Measurements from ENCODE around the gene MECR.
"Not testable (repeated sequence)": the region's sequence is repeated elsewhere in the genome, so short reads cannot be mapped to it uniquely, and the experiment has no call there.

Gene MECR

GRCh38 chr1:29222260-29222659, 8.5 kb downstream of the MECR start:
- peaks cover 11 to 18% of the 10 kb centered on the region in 2 donors for H3K36me3 ChIP-seq (ENCODE audit: control insufficient read depth in 2 of 2, insufficient read depth in 2 of 2, low read length in 2 of 2)
- H3K4me3 ChIP-seq (ENCODE audit: low read length in 2 of 2); H3K9me3 ChIP-seq (ENCODE audit: control insufficient read depth in 2 of 2, low read length in 2 of 2); H3K9ac ChIP-seq (ENCODE audit: low read length in 2 of 2); H3K27me3 ChIP-seq (ENCODE audit: control insufficient read depth in 1 of 2, insufficient read depth in 2 of 2, low read length in 2 of 2); H3K27ac ChIP-seq (ENCODE audit: low read length); H3K4me1 ChIP-seq (ENCODE audit: control insufficient read depth, insufficient read depth, low read length): not testable (repeated sequence)

DNA sequence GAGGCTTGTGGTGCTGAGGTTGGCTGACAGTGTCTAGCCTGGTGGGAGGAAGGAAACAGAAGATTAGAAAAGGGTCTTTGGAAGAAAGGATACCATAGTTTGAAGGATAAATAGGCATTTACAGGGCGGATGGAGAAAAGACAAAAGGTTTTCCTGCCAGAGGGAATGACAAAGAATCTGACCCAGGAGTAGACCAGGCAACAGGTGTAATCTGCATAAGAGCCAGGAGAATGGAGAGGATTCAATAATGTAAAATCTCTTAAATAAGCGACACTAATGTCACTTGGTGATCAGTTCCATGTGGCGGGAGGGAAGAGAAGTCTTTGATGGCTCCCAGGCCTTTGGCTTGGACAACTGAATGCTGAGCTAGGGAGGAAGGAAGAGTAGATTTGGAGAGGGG, 9.4 kb downstream of the MECR start:
- Histone ChIP-seq H3K27ac (ENCODE audit: low read length) (no peak overlapping the region), H3K9me3 (ENCODE audit: control insufficient read depth in 2 of 2, low read length in 2 of 2) (no peaks in the 10 kb centered on the region), H3K4me3 (ENCODE audit: low read length in 2 of 2) (no peak overlapping the region), H3K36me3 (ENCODE audit: control insufficient read depth in 2 of 2, insufficient read depth in 2 of 2, low read length in 2 of 2) (peaks cover 13 to 19% of the 10 kb centered on the region in 2 donors), H3K9ac (ENCODE audit: low read length in 2 of 2) (no peak overlapping the region), H3K4me1 (ENCODE audit: control insufficient read depth, insufficient read depth, low read length) (no peaks in the 10 kb centered on the region), H3K27me3 (ENCODE audit: control insufficient read depth in 1 of 2, insufficient read depth in 2 of 2, low read length in 2 of 2) (no peaks in the 10 kb centered on the region)

DNA sequence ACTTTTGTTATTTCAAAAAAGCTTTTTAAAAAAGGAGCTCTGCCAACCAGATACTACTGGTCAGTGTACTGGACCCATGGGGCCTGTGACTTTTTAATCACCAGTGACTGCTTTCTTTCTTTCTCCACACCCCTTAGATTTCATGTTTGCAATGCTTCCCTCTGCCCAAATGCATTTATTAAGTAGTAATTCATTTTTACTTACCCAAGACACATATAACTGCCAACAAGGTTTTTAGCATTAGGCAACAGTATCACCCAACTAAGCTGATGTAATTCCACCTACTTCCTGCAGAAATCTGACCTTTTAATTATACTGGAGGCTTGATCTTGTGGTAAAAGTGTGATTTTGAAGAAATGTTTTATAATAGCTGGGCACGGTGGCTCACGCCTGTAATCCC, 12.5 kb downstream of the MECR start:
- Histone ChIP-seq H3K27me3 (ENCODE audit: control insufficient read depth in 1 of 2, insufficient read depth in 2 of 2, low read length in 2 of 2) (no peaks in the 10 kb centered on the region), H3K27ac (ENCODE audit: low read length) (no peak overlapping the region), H3K4me3 (ENCODE audit: low read length in 2 of 2) (no peak overlapping the region), H3K4me1 (ENCODE audit: control insufficient read depth, insufficient read depth, low read length) (no peaks in the 10 kb centered on the region), H3K9ac (ENCODE audit: low read length in 2 of 2) (no peak overlapping the region), H3K36me3 (ENCODE audit: control insufficient read depth in 2 of 2, insufficient read depth in 2 of 2, low read length in 2 of 2) (peaks cover 22 to 25% of the 10 kb centered on the region in 2 donors), H3K9me3 (ENCODE audit: control insufficient read depth in 2 of 2, low read length in 2 of 2) (no peaks in the 10 kb centered on the region)

DNA sequence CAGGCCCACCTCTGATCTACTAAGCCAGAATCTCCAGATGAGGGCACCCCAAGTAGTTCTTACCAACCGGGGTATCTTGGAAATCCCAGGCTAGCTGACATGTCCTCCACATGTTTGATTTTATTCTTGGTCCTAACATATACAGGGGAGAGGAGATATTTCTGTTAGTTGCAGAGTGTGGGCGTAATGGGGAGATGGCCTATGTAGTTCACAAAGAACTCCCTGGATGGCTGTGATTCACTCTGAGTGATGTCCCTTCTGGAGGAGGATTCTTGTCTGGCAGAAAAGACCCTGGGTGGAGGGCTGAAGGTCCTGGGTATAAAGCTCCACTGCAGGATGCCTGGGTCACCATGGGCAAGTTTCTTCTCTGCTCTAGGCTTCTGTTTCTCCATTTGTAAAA, 13.1 kb downstream of the MECR start:
- Histone ChIP-seq H3K9ac (ENCODE audit: low read length in 2 of 2) (no peak overlapping the region), H3K9me3 (ENCODE audit: control insufficient read depth in 2 of 2, low read length in 2 of 2) (no peaks in the 10 kb centered on the region), H3K4me1 (ENCODE audit: control insufficient read depth, insufficient read depth, low read length) (no peaks in the 10 kb centered on the region), H3K4me3 (ENCODE audit: low read length in 2 of 2) (no peak overlapping the region), H3K27me3 (ENCODE audit: control insufficient read depth in 1 of 2, insufficient read depth in 2 of 2, low read length in 2 of 2) (no peaks in the 10 kb centered on the region), H3K27ac (ENCODE audit: low read length) (no peak overlapping the region), H3K36me3 (ENCODE audit: control insufficient read depth in 2 of 2, insufficient read depth in 2 of 2, low read length in 2 of 2) (peaks cover 24 to 27% of the 10 kb centered on the region in 2 donors)

- Histone ChIP-seq H3K27ac (ENCODE audit: low read length) (no peak overlapping the region), H3K9me3 (ENCODE audit: control insufficient read depth in 2 of 2, low read length in 2 of 2) (no peaks in the 10 kb centered on the region), H3K4me1 (ENCODE audit: control insufficient read depth, insufficient read depth, low read length) (no peaks in the 10 kb centered on the region), H3K27me3 (ENCODE audit: control insufficient read depth in 1 of 2, insufficient read depth in 2 of 2, low read length in 2 of 2) (no peaks in the 10 kb centered on the region), H3K4me3 (ENCODE audit: low read length in 2 of 2) (no peak overlapping the region), H3K36me3 (ENCODE audit: control insufficient read depth in 2 of 2, insufficient read depth in 2 of 2, low read length in 2 of 2) (peaks cover 29 to 43% of the 10 kb centered on the region in 2 donors), H3K9ac (ENCODE audit: low read length in 2 of 2) (no peak overlapping the region)
Measured at GRCh38 chr1:29213055-29213454, 17.7 kb downstream of the MECR start.

GRCh38 chr1:29211086-29212030, 19.4 kb downstream of the MECR start:
- Histone ChIP-seq H3K9me3 (ENCODE audit: control insufficient read depth in 2 of 2, low read length in 2 of 2) (no peaks in the 10 kb centered on the region), H3K4me1 (ENCODE audit: control insufficient read depth, insufficient read depth, low read length) (no peaks in the 10 kb centered on the region), H3K36me3 (ENCODE audit: control insufficient read depth in 2 of 2, insufficient read depth in 2 of 2, low read length in 2 of 2) (peaks cover 34 to 42% of the 10 kb centered on the region in 2 donors), H3K9ac (ENCODE audit: low read length in 2 of 2) (no peak overlapping the region), H3K27ac (ENCODE audit: low read length) (no peak overlapping the region), H3K4me3 (ENCODE audit: low read length in 2 of 2) (no peak overlapping the region), H3K27me3 (ENCODE audit: control insufficient read depth in 1 of 2, insufficient read depth in 2 of 2, low read length in 2 of 2) (no peaks in the 10 kb centered on the region)

DNA sequence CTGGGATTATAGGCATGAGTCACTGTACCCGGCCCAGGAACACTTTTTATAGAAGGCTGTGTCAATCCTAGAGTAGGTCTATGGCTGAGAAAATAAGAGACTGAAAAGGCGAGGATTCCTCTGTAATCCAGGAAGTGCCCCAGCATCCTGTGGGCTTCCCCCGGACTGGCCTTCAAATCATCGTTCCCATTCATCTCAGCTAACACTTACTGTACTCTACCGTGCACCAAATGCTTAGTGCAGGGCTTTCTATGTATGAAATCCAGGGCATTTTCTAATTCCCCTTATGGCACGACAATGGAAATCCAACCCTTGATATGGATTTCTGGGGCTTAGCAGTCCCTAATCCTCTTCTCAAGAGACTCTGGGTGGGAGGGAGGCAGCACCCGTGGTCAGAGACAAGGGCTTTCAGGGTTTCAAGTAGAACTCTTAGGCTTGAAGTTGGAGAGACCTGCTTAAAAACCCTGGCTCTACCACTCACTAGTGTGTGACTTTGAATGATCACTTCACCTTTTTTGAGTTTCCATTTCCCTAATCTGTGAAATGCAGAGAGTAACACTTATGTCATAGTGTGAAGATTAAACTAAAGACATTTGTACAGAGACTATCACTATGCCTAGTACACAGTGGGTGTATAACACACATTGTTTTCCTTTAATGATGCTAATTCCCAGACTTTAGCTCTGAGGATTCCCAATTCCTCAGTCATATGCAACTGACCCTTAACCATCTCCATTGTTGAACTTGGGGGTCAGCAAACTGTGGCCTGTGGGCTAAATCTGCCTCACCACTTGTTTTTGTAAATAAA, 20.3 kb downstream of the MECR start:
- no peak overlapping the region for H3K27ac ChIP-seq (ENCODE audit: low read length)
- no peaks in the 10 kb centered on the region for H3K4me1 ChIP-seq (ENCODE audit: control insufficient read depth, insufficient read depth, low read length)
- no peak overlapping the region for H3K4me3 ChIP-seq (ENCODE audit: low read length in 2 of 2)
- H3K36me3 ChIP-seq (ENCODE audit: control insufficient read depth in 2 of 2, insufficient read depth in 2 of 2, low read length in 2 of 2): peaks cover 32 to 41% of the 10 kb centered on the region in 2 donors
- H3K9me3 ChIP-seq (ENCODE audit: control insufficient read depth in 2 of 2, low read length in 2 of 2): no peaks in the 10 kb centered on the region
- H3K27me3 ChIP-seq (ENCODE audit: control insufficient read depth in 1 of 2, insufficient read depth in 2 of 2, low read length in 2 of 2): no peaks in the 10 kb centered on the region
- no peak overlapping the region for H3K9ac ChIP-seq (ENCODE audit: low read length in 2 of 2)

- Histone ChIP-seq H3K4me1 (ENCODE audit: control insufficient read depth, insufficient read depth, low read length) (no peaks in the 10 kb centered on the region), H3K9me3 (ENCODE audit: control insufficient read depth in 2 of 2, low read length in 2 of 2) (no peaks in the 10 kb centered on the region), H3K36me3 (ENCODE audit: control insufficient read depth in 2 of 2, insufficient read depth in 2 of 2, low read length in 2 of 2) (peaks cover 29 to 38% of the 10 kb centered on the region in 2 donors), H3K27me3 (ENCODE audit: control insufficient read depth in 1 of 2, insufficient read depth in 2 of 2, low read length in 2 of 2) (no peaks in the 10 kb centered on the region), H3K4me3 (ENCODE audit: low read length in 2 of 2) (no peak overlapping the region), H3K27ac (ENCODE audit: low read length) (no peak overlapping the region), H3K9ac (ENCODE audit: low read length in 2 of 2) (no peak overlapping the region)
Measured at GRCh38 chr1:29209173-29209572, 21.6 kb downstream of the MECR start.

DNA sequence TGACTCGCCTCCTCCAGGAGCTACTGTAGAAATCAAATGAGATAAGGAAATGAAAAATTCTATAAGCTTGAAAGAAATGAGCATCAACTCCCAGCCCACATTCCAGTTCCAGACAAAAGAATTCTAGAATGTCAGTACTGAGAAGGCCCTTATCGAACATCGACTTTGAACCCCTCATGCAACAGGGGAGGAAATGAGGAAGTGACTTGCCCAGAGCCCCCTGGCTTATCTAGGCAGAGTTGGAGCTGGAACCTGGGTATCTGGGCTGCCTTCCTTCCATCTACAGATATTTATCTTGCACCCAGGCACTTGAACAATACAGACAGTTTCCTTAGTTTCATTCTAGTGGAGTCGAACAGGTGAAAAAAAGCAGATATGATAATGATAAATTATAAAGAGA, 22.3 kb downstream of the MECR start:
- H3K4me1 ChIP-seq (ENCODE audit: control insufficient read depth, insufficient read depth, low read length): no peaks in the 10 kb centered on the region
- H3K4me3 ChIP-seq (ENCODE audit: low read length in 2 of 2): no peak overlapping the region
- H3K9me3 ChIP-seq (ENCODE audit: control insufficient read depth in 2 of 2, low read length in 2 of 2): no peaks in the 10 kb centered on the region
- no peak overlapping the region for H3K9ac ChIP-seq (ENCODE audit: low read length in 2 of 2)
- no peaks in the 10 kb centered on the region for H3K27me3 ChIP-seq (ENCODE audit: control insufficient read depth in 1 of 2, insufficient read depth in 2 of 2, low read length in 2 of 2)
- H3K27ac ChIP-seq (ENCODE audit: low read length): no peak overlapping the region
- peaks cover 25 to 38% of the 10 kb centered on the region in 2 donors for H3K36me3 ChIP-seq (ENCODE audit: control insufficient read depth in 2 of 2, insufficient read depth in 2 of 2, low read length in 2 of 2)

DNA sequence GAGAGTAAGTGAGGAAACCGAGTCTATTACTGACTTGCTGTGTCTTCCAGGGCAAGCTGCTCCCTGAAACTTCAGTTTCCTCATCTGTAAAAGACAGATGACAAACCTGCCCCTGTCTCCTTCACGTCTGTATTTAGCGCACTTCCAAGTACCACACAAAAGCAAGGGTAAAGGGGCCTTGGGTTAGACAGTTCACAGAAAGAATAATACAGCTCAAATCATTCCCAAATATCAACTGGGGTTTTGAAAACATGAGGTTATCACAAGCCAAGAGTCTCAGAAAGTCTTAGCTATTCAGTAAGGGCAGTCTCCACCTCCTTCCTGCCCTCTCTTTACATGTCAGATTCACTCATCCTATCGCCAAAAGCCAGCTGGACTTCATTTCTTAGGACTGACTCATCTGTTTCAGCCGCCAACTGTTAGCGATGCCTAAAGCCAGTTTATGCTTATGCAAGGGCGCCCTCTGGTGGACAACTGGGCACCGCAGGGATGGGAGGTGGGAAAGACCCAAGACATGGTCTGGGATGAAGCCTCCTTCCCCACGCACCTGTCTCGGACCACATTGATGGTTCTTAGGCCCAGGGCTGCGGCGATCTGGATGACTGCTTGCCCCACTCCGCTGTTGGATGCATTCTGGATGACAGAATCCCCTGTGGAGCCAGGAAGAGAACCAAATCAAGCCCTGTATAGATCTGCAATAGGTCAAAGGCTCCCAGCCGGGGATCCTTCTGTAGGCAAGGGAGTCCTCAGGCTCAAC, 28.0 kb downstream of the MECR start:
- Histone ChIP-seq H3K4me3 (ENCODE audit: low read length in 2 of 2) (no peak overlapping the region), H3K4me1 (ENCODE audit: control insufficient read depth, insufficient read depth, low read length) (peaks cover 15% of the 10 kb centered on the region), H3K9me3 (ENCODE audit: control insufficient read depth in 2 of 2, low read length in 2 of 2) (no peaks in the 10 kb centered on the region), H3K36me3 (ENCODE audit: control insufficient read depth in 2 of 2, insufficient read depth in 2 of 2, low read length in 2 of 2) (peaks cover 32 to 35% of the 10 kb centered on the region in 2 donors), H3K27me3 (ENCODE audit: control insufficient read depth in 1 of 2, insufficient read depth in 2 of 2, low read length in 2 of 2) (no peaks in the 10 kb centered on the region), H3K9ac (ENCODE audit: low read length in 2 of 2) (peak overlapping the region; percentile 25 to 66), H3K27ac (ENCODE audit: low read length) (peak overlapping the region; percentile 82)

All from stomach smooth muscle (tissue), 2 donors.